ENCODE data around the gene MLXIPL. TPM values are rescaled to one million over a fixed set of nuclear protein-coding genes. Genes with fewer than 3 reads are reported as not detected.
"Not testable (repeated sequence)": the region's sequence is repeated elsewhere in the genome, so short reads cannot be mapped to it uniquely, and the experiment has no call there.

MLXIPL gene
- polyA plus RNA-seq, 3 donors, result 4.8 to 8.5 (median 5.6) TPM

- no peak for DNase-seq (ENCODE audit: extremely low read depth in 1 of 11, low read depth in 9 of 11, low spot score in 4 of 11)
Observed at GRCh38 chr7:73596191-73597065, 27.9 kb downstream of the MLXIPL start.

GRCh38 chr7:73595358-73595757 lies 29.0 kb downstream of the MLXIPL start:
- no peak for DNase-seq (ENCODE audit: extremely low read depth in 1 of 11, low read depth in 9 of 11, low spot score in 4 of 11)

GRCh38 chr7:73593207-73594045 lies 30.9 kb downstream of the MLXIPL start:
- DNase-seq (ENCODE audit: extremely low read depth in 1 of 11, low read depth in 9 of 11, low spot score in 4 of 11), result no peak

GRCh38 chr7:73586911-73587310 lies 37.4 kb downstream of the MLXIPL start:
- no peak for DNase-seq (ENCODE audit: extremely low read depth in 1 of 11, low read depth in 9 of 11, low spot score in 4 of 11)

- no peak for DNase-seq (ENCODE audit: extremely low read depth in 1 of 11, low read depth in 9 of 11, low spot score in 4 of 11)
Observed at GRCh38 chr7:73585196-73585595, 39.1 kb downstream of the MLXIPL start.

- no peak for DNase-seq (ENCODE audit: extremely low read depth in 1 of 11, low read depth in 9 of 11, low spot score in 4 of 11)
Observed at GRCh38 chr7:73582664-73583202, 41.6 kb downstream of the MLXIPL start.

GRCh38 chr7:73581006-73581405 lies 43.3 kb downstream of the MLXIPL start:
- DNase-seq (ENCODE audit: extremely low read depth in 1 of 11, low read depth in 9 of 11, low spot score in 4 of 11), result not testable (repeated sequence)

- DNase-seq (ENCODE audit: extremely low read depth in 1 of 11, low read depth in 9 of 11, low spot score in 4 of 11), result peak; percentile 96 to 99 (median 98)
Observed at GRCh38 chr7:73578342-73579128, 45.8 kb downstream of the MLXIPL start, which contains the start of gene TBL2. TBL2 (minus strand) TSS chr7:73578579; CDS start chr7:73578549, 30 bp downstream.

- no peak for DNase-seq (ENCODE audit: extremely low read depth in 1 of 11, low read depth in 9 of 11, low spot score in 4 of 11)
Observed at GRCh38 chr7:73577627-73578341, 46.5 kb downstream of the MLXIPL start.

GRCh38 chr7:73573791-73574190 lies 50.5 kb downstream of the MLXIPL start:
- DNase-seq (ENCODE audit: extremely low read depth in 1 of 11, low read depth in 9 of 11, low spot score in 4 of 11), result no peak

GRCh38 chr7:73573276-73573675 lies 51.0 kb downstream of the MLXIPL start:
- DNase-seq (ENCODE audit: extremely low read depth in 1 of 11, low read depth in 9 of 11, low spot score in 4 of 11), result no peak

GRCh38 chr7:73572767-73573186 lies 51.5 kb downstream of the MLXIPL start:
- no peak for DNase-seq (ENCODE audit: extremely low read depth in 1 of 11, low read depth in 9 of 11, low spot score in 4 of 11)

GRCh38 chr7:73570977-73571376 lies 53.3 kb downstream of the MLXIPL start:
- DNase-seq (ENCODE audit: extremely low read depth in 1 of 11, low read depth in 9 of 11, low spot score in 4 of 11), result no peak

- no peak for DNase-seq (ENCODE audit: extremely low read depth in 1 of 11, low read depth in 9 of 11, low spot score in 4 of 11)
Observed at GRCh38 chr7:73570521-73570920, 53.8 kb downstream of the MLXIPL start.

GRCh38 chr7:73569042-73569608 lies 55.2 kb downstream of the MLXIPL start:
- no peak for DNase-seq (ENCODE audit: extremely low read depth in 1 of 11, low read depth in 9 of 11, low spot score in 4 of 11)

GRCh38 chr7:73567846-73568685 lies 56.3 kb downstream of the MLXIPL start:
- DNase-seq (ENCODE audit: extremely low read depth in 1 of 11, low read depth in 9 of 11, low spot score in 4 of 11), result no peak

- no peak for DNase-seq (ENCODE audit: extremely low read depth in 1 of 11, low read depth in 9 of 11, low spot score in 4 of 11)
Observed at GRCh38 chr7:73567140-73567539, 57.2 kb downstream of the MLXIPL start.

Data from renal cortex interstitium (tissue), 11 donors.